ENCODE results near the gene KIAA0040.

- TF ChIP-seq CTCF (IDR thresholded peaks at IDR 0.05 in 2 of 3, conservative IDR thresholded peaks at IDR 0.05 in 1 of 3; ENCODE audit: control insufficient read depth in 2 of 3, extremely low read depth in 1 of 3, insufficient read depth in 1 of 3, low read depth in 3 of 3, low read length in 3 of 3), result no peak
- no peak for TF ChIP-seq SP1 (IDR thresholded peaks at IDR 0.05; ENCODE audit: low read depth, low read length)
- TF ChIP-seq POU2F2 (IDR thresholded peaks at IDR 0.05; ENCODE audit: borderline replicate concordance, low read depth, low read length), result no peak
- no peak for TF ChIP-seq GABPA (IDR thresholded peaks at IDR 0.05; ENCODE audit: low read depth)
- no peak for TF ChIP-seq REST (IDR thresholded peaks at IDR 0.05; ENCODE audit: low read depth, low read length)
- no peak for TF ChIP-seq RAD21 (IDR thresholded peaks at IDR 0.05; ENCODE audit: insufficient read depth, low read depth, low read length)
- TF ChIP-seq NFIC (IDR thresholded peaks at IDR 0.05; ENCODE audit: low read depth, low read length), result no peak
- no peak for TF ChIP-seq MEF2A (IDR thresholded peaks at IDR 0.05; ENCODE audit: insufficient read depth, low read depth, low read length)
- TF ChIP-seq YY1 (IDR thresholded peaks at IDR 0.05; ENCODE audit: low read depth, low read length), result no peak
- no peak for TF ChIP-seq POLR2A (IDR thresholded peaks at IDR 0.05; ENCODE audit: low read depth, low read length)
- TF ChIP-seq MAX (IDR thresholded peaks at IDR 0.05; ENCODE audit: low read depth, low read length), result no peak
- TF ChIP-seq FOXM1 (IDR thresholded peaks at IDR 0.05; ENCODE audit: low read depth, low read length), result no peak
- no peak for TF ChIP-seq SUPT20H (IDR thresholded peaks at IDR 0.05; ENCODE audit: borderline replicate concordance, control insufficient read depth, low read depth, low read length)
- TF ChIP-seq JUNB (IDR thresholded peaks at IDR 0.05), result no peak
Observed at GRCh38 chr1:175219774-175220173, 27.2 kb upstream of the KIAA0040 start.
